PFSK-1 (cell line): ENCODE results near the gene CAMTA1.

ENCODE experiments used
- FOXP2 ChIP-seq: optimal IDR thresholded peaks from 2 replicates; pipeline ENCODE3; 2011; ENCODE audit warnings: borderline replicate concordance, control low read depth, inconsistent platforms; ENCODE audit not compliant: insufficient read depth; ENCODE audit errors: extremely low read length, extremely low read depth
- POLR2AphosphoS5 ChIP-seq: IDR thresholded peaks from 2 replicates; pipeline ENCODE4 v1.6.1; 2012; ENCODE audit warnings: low read depth, mild to moderate bottlenecking, control low read depth, low read length, moderate library complexity
- REST ChIP-seq, 2 experiments: IDR thresholded peaks; 2 replicates each; pipeline versions ENCODE4 v1.6.1 to v1.8.0; 2011 to 2012; ENCODE audit warnings: low read depth in 2 of 2, low read length in 2 of 2, control low read depth in 1 of 2, inconsistent platforms in 1 of 2, mild to moderate bottlenecking in 1 of 2, moderate library complexity in 1 of 2; ENCODE audit not compliant: insufficient read depth in 1 of 2
- SIN3A ChIP-seq: IDR thresholded peaks from 2 replicates; pipeline ENCODE4 v1.6.1; 2012; ENCODE audit warnings: mild to moderate bottlenecking, low read length, moderate library complexity, borderline replicate concordance; ENCODE audit not compliant: insufficient read depth
- TAF1 ChIP-seq: IDR thresholded peaks from 2 replicates; pipeline ENCODE4 v1.6.1; 2012; ENCODE audit warnings: low read length, control low read depth, borderline replicate concordance; ENCODE audit not compliant: insufficient read depth

Gene CAMTA1

GRCh38 chr1:7810395-7810794, 1025.1 kb downstream of the CAMTA1 start:
- no peak for TF ChIP-seq SIN3A
- no peak for TF ChIP-seq POLR2AphosphoS5
- TF ChIP-seq REST (IDR thresholded peaks at IDR 0.05; ENCODE audit: insufficient read depth in 1 of 2, low read depth in 2 of 2, low read length in 2 of 2) = no peak
- TF ChIP-seq FOXP2 = no peak
- no peak for TF ChIP-seq TAF1

- TF ChIP-seq REST (IDR thresholded peaks at IDR 0.05; ENCODE audit: insufficient read depth in 1 of 2, low read depth in 2 of 2, low read length in 2 of 2) (no peak), SIN3A (no peak)
Measured at GRCh38 chr1:7811476-7811875, 1026.2 kb downstream of the CAMTA1 start.

- no peak for TF ChIP-seq SIN3A
- no peak for TF ChIP-seq POLR2AphosphoS5
- no peak for TF ChIP-seq FOXP2
- no peak for TF ChIP-seq TAF1
- TF ChIP-seq REST (IDR thresholded peaks at IDR 0.05; ENCODE audit: insufficient read depth in 1 of 2, low read depth in 2 of 2, low read length in 2 of 2) = no peak
Measured at GRCh38 chr1:7813677-7814373, 1028.6 kb downstream of the CAMTA1 start.
